PC-3 (cell line): ENCODE measurements around the gene SGK2. TPM values are rescaled to one million over a fixed set of nuclear protein-coding genes. Genes with fewer than 3 reads are reported as not detected.

Experiments used
- ATAC-seq: fragments of 200-7000 bp; cut with Tn5 transposase; 2 replicates; pipeline ENCODE4 v1.9.1; 2020; ENCODE audit warnings: mild to moderate bottlenecking, moderate library complexity
- BruUV-seq: library from RNA; stranded (reverse); fragments of 400-500 nt; replicated peaks from 2 replicates; lab custom pipeline; 2021; lab: Mats Ljungman, UMichigan
- CTCF ChIA-PET: fragments of 300-600 bp; sonication (Branson Sonifier 250); formaldehyde crosslinking; loops from one replicate; lab custom pipeline; 2022; ENCODE audit warnings: antibody characterized with exemption; lab: Charles Lee
- POLR2A ChIA-PET: fragments of 300-600 bp; sonication (Branson Sonifier 250); formaldehyde crosslinking; loops from one replicate; lab custom pipeline; 2022; ENCODE audit warnings: antibody characterized with exemption; ENCODE audit not compliant: unreplicated experiment; lab: Charles Lee
- DNase-seq: peaks from one replicate; pipeline ENCODE4 v3.0.0-alpha.2; 2015
- H2AFZ ChIP-seq: fragments of 300-600 bp; sonication (generic); 2 replicates; pipeline ENCODE4 v1.6.0; 2016; ENCODE audit warnings: antibody characterized with exemption, low read length
- H3F3A ChIP-seq: fragments of 300-600 bp; sonication (generic); one replicate; pipeline ENCODE4 v1.6.0; 2017; ENCODE audit warnings: antibody characterized with exemption, low read length, control low read depth, mild to moderate bottlenecking; ENCODE audit not compliant: unreplicated experiment
- H3K27ac ChIP-seq: fragments of 300-600 bp; sonication (generic); 2 replicates; pipeline ENCODE4 v1.5.1; 2016; ENCODE audit warnings: mild to moderate bottlenecking, low read length
- H3K27me3 ChIP-seq: fragments of 300-600 bp; sonication (generic); 2 replicates; pipeline ENCODE4 v1.6.1; 2016; ENCODE audit warnings: low read length, mixed read lengths
- H3K36me3 ChIP-seq: fragments of 300-600 bp; sonication (generic); 2 replicates; pipeline ENCODE4 v1.6.1; 2016; ENCODE audit warnings: low read depth, mixed run types, low read length, mixed read lengths
- H3K4me1 ChIP-seq: fragments of 300-600 bp; sonication (generic); 2 replicates; pipeline ENCODE4 v1.5.1; 2016; ENCODE audit warnings: low read length; ENCODE audit not compliant: insufficient read depth
- H3K4me2 ChIP-seq: fragments of 300-600 bp; sonication (generic); 2 replicates; pipeline ENCODE4 v1.6.0; 2016; ENCODE audit warnings: low read length
- H3K4me3 ChIP-seq: fragments of 300-600 bp; sonication (generic); 2 replicates; pipeline ENCODE4 v1.5.1; 2016; ENCODE audit warnings: mild to moderate bottlenecking, low read length, mixed read lengths
- H3K79me2 ChIP-seq: fragments of 300-600 bp; sonication (generic); 2 replicates; pipeline ENCODE4 v1.6.1; 2017; ENCODE audit warnings: low read length, mixed read lengths
- H3K9ac ChIP-seq: fragments of 300-600 bp; sonication (generic); 2 replicates; pipeline ENCODE4 v1.6.0; 2016; ENCODE audit warnings: mild to moderate bottlenecking, low read length
- H3K9me2 ChIP-seq: fragments of 300-600 bp; sonication (generic); replicated peaks from 2 replicates; pipeline ENCODE4 v1.6.1; 2016; ENCODE audit warnings: mixed run types, low read length, mixed read lengths
- H3K9me3 ChIP-seq: fragments of 300-600 bp; sonication (generic); 2 replicates; pipeline ENCODE4 v1.6.1; 2016; ENCODE audit warnings: low read length, mixed read lengths
- H4K20me1 ChIP-seq: fragments of 300-600 bp; sonication (generic); 2 replicates; pipeline ENCODE4 v1.6.1; 2016; ENCODE audit warnings: low read length, mixed read lengths
- EZH2 ChIP-seq: fragments of 300-600 bp; sonication (generic); IDR thresholded peaks from one replicate; pipeline ENCODE4 v1.6.1; 2017; ENCODE audit warnings: antibody characterized with exemption, mild to moderate bottlenecking, low read length; ENCODE audit not compliant: unreplicated experiment
- EZH2phosphoT487 ChIP-seq: fragments of 300-600 bp; sonication (generic); IDR thresholded peaks from 2 replicates; pipeline ENCODE4 v1.6.1; 2018; ENCODE audit warnings: mild to moderate bottlenecking, antibody characterized with exemption, low read length, borderline replicate concordance
- intact Hi-C: fragments of 100-400 bp; cut with micrococcal nuclease; formaldehyde crosslinking; loops from 2 replicates; pipeline ENCODE4 v1.9.0; 2023
- total RNA-seq: library from RNA; depleted of rRNA; stranded (reverse); fragments of >200 nt; gene quantifications from 2 replicates; pipeline ENCODE4 v1.2.3, GENCODE V29; 2014
- TF ChIP-seq, protein P1 (sequence below): fragments of 300-600 bp; sonication (generic); conservative IDR thresholded peaks from 2 replicates; pipeline ENCODE4 v1.5.1; 2017; ENCODE audit warnings: antibody characterized with exemption, low read depth, mild to moderate bottlenecking, low read length

The SGK2 gene
- total RNA-seq, 1 experiment from 2014 or later = 6.6 TPM

GRCh38 chr20:43548273-43548880 lies 10.4 kb upstream of the SGK2 start:
- no peaks in the 10 kb centered on the region for H3F3A ChIP-seq
- no peak overlapping the region for H3K9ac ChIP-seq
- no peaks in the 10 kb centered on the region for H4K20me1 ChIP-seq
- ChIA-PET CTCF (no interaction called here), POLR2A (no interaction called here)
- no peaks in the 10 kb centered on the region for H3K27me3 ChIP-seq
- H3K9me3 ChIP-seq = no peaks in the 10 kb centered on the region
- TF ChIP-seq EZH2 (no peak), EZH2phosphoT487 (no peak)
- TF ChIP-seq, protein P1, sequence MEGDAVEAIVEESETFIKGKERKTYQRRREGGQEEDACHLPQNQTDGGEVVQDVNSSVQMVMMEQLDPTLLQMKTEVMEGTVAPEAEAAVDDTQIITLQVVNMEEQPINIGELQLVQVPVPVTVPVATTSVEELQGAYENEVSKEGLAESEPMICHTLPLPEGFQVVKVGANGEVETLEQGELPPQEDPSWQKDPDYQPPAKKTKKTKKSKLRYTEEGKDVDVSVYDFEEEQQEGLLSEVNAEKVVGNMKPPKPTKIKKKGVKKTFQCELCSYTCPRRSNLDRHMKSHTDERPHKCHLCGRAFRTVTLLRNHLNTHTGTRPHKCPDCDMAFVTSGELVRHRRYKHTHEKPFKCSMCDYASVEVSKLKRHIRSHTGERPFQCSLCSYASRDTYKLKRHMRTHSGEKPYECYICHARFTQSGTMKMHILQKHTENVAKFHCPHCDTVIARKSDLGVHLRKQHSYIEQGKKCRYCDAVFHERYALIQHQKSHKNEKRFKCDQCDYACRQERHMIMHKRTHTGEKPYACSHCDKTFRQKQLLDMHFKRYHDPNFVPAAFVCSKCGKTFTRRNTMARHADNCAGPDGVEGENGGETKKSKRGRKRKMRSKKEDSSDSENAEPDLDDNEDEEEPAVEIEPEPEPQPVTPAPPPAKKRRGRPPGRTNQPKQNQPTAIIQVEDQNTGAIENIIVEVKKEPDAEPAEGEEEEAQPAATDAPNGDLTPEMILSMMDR = no peak
- H3K9me2 ChIP-seq = no peaks in the 10 kb centered on the region
- H3K4me3 ChIP-seq = no peak overlapping the region
- no peaks in the 10 kb centered on the region for H3K36me3 ChIP-seq
- ATAC-seq = no peak
- no peak overlapping the region for H3K4me2 ChIP-seq
- no peak overlapping the region for H3K27ac ChIP-seq
- 0 out of 2 replicates have a peak, but pooled peaks cover 6% of the 10 kb centered on the region for H3K4me1 ChIP-seq
- intact Hi-C loops = no loop called here
- H3K79me2 ChIP-seq = no peaks in the 10 kb centered on the region
- DNase-seq = no peak
- H2AFZ ChIP-seq = no peak overlapping the region
- BruUV-seq = no TSS peak

DNA sequence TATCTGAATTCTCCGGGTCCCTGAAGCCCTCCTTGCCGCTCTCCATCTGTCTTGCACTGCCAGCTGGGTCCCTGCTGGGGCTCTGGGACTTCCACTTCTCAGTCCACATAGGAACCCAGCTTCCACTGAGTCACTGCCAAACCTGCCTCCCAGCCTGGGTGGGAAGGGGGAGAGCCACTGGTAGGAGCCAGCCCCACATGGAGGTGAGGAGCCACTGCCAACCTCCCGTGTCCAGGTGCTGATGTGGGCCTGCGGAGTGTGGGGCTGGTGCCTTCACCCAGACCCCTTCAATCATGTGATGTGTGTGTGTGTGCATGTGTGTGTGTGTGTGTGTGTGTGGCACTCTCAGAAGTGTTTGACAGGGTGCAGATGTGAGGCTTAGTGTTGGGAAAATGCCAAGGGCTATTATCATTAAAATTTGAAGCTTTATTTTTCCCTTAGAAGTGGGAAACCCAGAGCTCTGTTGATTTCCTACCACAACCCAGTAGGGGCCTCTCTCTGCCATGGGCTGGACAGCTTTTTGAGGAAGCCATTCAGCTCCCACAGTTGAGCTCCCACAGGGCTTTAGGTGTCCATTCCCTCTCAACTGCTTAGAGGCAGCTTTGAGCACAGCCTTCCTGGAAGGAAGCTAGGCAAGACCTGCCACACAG lies 9.3 kb upstream of the SGK2 start:
- Histone ChIP-seq H3K4me1 (no peaks in the 10 kb centered on the region), H3K4me2 (no peak overlapping the region), H3K27me3 (no peaks in the 10 kb centered on the region), H3K27ac (no peak overlapping the region), H3K9me2 (no peaks in the 10 kb centered on the region), H3K36me3 (no peaks in the 10 kb centered on the region), H3F3A (no peaks in the 10 kb centered on the region), H3K79me2 (no peaks in the 10 kb centered on the region), H2AFZ (no peak overlapping the region), H3K9ac (no peak overlapping the region), H4K20me1 (no peaks in the 10 kb centered on the region), H3K4me3 (no peak overlapping the region), H3K9me3 (no peaks in the 10 kb centered on the region)
- DNase-seq (no peak), ATAC-seq (no peak)
- ChIA-PET CTCF (interaction anchor here (0.5 kb wide), 2 partner anchors 75 to 212 kb away, joined by 3 to 4 read pairs; no protein-coding TSS in a partner anchor), POLR2A (no interaction called here)
- no peak for TF ChIP-seq EZH2
- TF ChIP-seq, protein P1 = no peak
- TF ChIP-seq EZH2phosphoT487 = no peak
- intact Hi-C loops = no loop called here
- no TSS peak for BruUV-seq

DNA sequence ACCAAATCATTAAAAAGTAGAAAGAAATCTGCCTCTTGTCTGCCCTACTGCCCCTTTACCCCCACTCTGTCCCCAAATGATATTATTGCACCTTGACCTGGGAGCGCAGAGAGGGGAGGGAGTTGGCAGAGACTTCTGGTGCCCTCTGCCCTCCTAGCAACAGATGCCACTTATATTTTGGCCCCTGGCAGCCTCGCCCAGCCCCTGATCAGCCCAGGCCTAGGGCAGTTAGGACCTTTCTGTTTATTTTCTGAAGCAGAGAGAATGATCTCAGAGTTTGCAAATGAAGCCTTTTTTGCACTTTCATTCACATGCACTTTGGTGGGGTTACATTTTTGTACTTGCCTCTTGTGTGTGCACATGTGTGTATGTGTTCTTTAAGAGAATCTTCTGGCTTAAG lies 8.4 kb upstream of the SGK2 start:
- Histone ChIP-seq H3K27ac (no peak overlapping the region), H3K27me3 (no peaks in the 10 kb centered on the region), H3K9me2 (no peaks in the 10 kb centered on the region), H3K4me1 (no peaks in the 10 kb centered on the region), H3K36me3 (no peaks in the 10 kb centered on the region), H3K4me3 (no peak overlapping the region), H3K79me2 (no peaks in the 10 kb centered on the region), H4K20me1 (no peaks in the 10 kb centered on the region), H3K9ac (no peak overlapping the region), H3K9me3 (no peaks in the 10 kb centered on the region), H3F3A (no peaks in the 10 kb centered on the region), H3K4me2 (no peak overlapping the region), H2AFZ (no peak overlapping the region)
- no peak for DNase-seq
- POLR2A ChIA-PET = no interaction called here
- no peak for ATAC-seq
- intact Hi-C loops = no loop called here
- BruUV-seq = no TSS peak
- CTCF ChIA-PET = interaction anchor here (0.5 kb wide), 1 partner anchor 211 kb away, joined by 4 read pairs; no protein-coding TSS in a partner anchor
- no peak for TF ChIP-seq EZH2phosphoT487
- TF ChIP-seq EZH2 = no peak
- TF ChIP-seq, protein P1 = no peak
